Thyroid gland (tissue), 4 donors: Measurements from ENCODE around the gene TUBGCP3.

Source experiments
- POLR2A ChIP-seq, 2 donors: fragments of 450-650 bp; IDR thresholded peaks; one replicate each; pipeline ENCODE4 v1.6.1; 2017; ENCODE audit warnings: antibody characterized with exemption in 2 of 2, mild to moderate bottlenecking in 2 of 2, moderate library complexity in 1 of 2
- TF ChIP-seq, protein P1 (sequence below), 6 experiments: fragments of 200-600 bp in 3 of 6; fragments of 450-650 bp in 3 of 6; sonication (generic) in 3 of 6; IDR thresholded peaks; one replicate each; pipeline ENCODE4 v1.5.1; 2016 to 2019; ENCODE audit warnings: antibody characterized with exemption in 6 of 6, mild to moderate bottlenecking in 2 of 6, inconsistent platforms in 1 of 6, moderate library complexity in 1 of 6

GRCh38 chr13:112529216-112529615 lies 58.7 kb downstream of the TUBGCP3 start:
- TF ChIP-seq, protein P1, sequence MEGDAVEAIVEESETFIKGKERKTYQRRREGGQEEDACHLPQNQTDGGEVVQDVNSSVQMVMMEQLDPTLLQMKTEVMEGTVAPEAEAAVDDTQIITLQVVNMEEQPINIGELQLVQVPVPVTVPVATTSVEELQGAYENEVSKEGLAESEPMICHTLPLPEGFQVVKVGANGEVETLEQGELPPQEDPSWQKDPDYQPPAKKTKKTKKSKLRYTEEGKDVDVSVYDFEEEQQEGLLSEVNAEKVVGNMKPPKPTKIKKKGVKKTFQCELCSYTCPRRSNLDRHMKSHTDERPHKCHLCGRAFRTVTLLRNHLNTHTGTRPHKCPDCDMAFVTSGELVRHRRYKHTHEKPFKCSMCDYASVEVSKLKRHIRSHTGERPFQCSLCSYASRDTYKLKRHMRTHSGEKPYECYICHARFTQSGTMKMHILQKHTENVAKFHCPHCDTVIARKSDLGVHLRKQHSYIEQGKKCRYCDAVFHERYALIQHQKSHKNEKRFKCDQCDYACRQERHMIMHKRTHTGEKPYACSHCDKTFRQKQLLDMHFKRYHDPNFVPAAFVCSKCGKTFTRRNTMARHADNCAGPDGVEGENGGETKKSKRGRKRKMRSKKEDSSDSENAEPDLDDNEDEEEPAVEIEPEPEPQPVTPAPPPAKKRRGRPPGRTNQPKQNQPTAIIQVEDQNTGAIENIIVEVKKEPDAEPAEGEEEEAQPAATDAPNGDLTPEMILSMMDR (IDR thresholded peaks at IDR 0.05): no peak
- TF ChIP-seq POLR2A (IDR thresholded peaks at IDR 0.05): no peak
